HepG2 (cell line): ENCODE measurements around the gene KIF15. TPM values are rescaled to one million over a fixed set of nuclear protein-coding genes. Genes with fewer than 3 reads are reported as not detected.

ENCODE experiments used
- AGO2 ChIP-seq: fragments of 200-400 bp; formaldehyde crosslinking; optimal IDR thresholded peaks from 2 replicates; pipeline ENCODE3; 2017; ENCODE audit warnings: mild to moderate bottlenecking, low read depth, low read length, moderate library complexity
- CREB3 ChIP-seq: sonication (generic); formaldehyde crosslinking; IDR thresholded peaks from 2 replicates; pipeline ENCODE4 v1.5.0; 2020; ENCODE audit warnings: missing genetic modification reagents
- GRHL1 ChIP-seq: sonication (generic); formaldehyde crosslinking; conservative IDR thresholded peaks from 2 replicates; pipeline ENCODE4 v1.8.0; 2022; ENCODE audit warnings: missing genetic modification reagents
- HMGXB4 ChIP-seq, 2 experiments: sonication (generic) in 1 of 2; formaldehyde crosslinking in 1 of 2; IDR thresholded peaks; 2 replicates each; pipeline versions ENCODE4 v1.4.0 to v1.6.1; 2018 to 2020; ENCODE audit warnings: missing genetic modification reagents in 2 of 2, borderline replicate concordance in 1 of 2, low read depth in 1 of 2, mild to moderate bottlenecking in 1 of 2, missing biosample characterization in 1 of 2
- IRF1 ChIP-seq: sonication (generic); formaldehyde crosslinking; IDR thresholded peaks from 2 replicates; pipeline ENCODE4 v1.4.0; 2020; ENCODE audit warnings: low read depth, mild to moderate bottlenecking, missing genetic modification reagents
- KLF12 ChIP-seq: sonication (generic); formaldehyde crosslinking; IDR thresholded peaks from 2 replicates; pipeline ENCODE4 v1.4.0; 2020; ENCODE audit warnings: missing genetic modification reagents, borderline replicate concordance
- MTERF4 ChIP-seq: sonication (generic); formaldehyde crosslinking; IDR thresholded peaks from 2 replicates; pipeline ENCODE4 v1.8.0; 2023; ENCODE audit warnings: mild to moderate bottlenecking, missing genetic modification reagents
- MXD3 ChIP-seq: IDR thresholded peaks from 2 replicates; pipeline ENCODE4 v1.6.1; 2016; ENCODE audit warnings: mild to moderate bottlenecking, missing biosample characterization, missing genetic modification reagents
- NAIF1 ChIP-seq: sonication (generic); formaldehyde crosslinking; IDR thresholded peaks from 2 replicates; pipeline ENCODE4 v1.5.0; 2020; ENCODE audit warnings: mild to moderate bottlenecking, missing genetic modification reagents, borderline replicate concordance
- NFKBIZ ChIP-seq: IDR thresholded peaks from 2 replicates; pipeline ENCODE4 v1.6.1; 2018; ENCODE audit warnings: missing genetic modification reagents, missing compliant biosample characterization
- PHF8 ChIP-seq: sonication (generic); formaldehyde crosslinking; IDR thresholded peaks from 2 replicates; pipeline ENCODE4 v1.5.0; 2020; ENCODE audit warnings: missing genetic modification reagents
- POGZ ChIP-seq: sonication (generic); formaldehyde crosslinking; IDR thresholded peaks from 2 replicates; pipeline ENCODE4 v1.4.0; 2020; ENCODE audit warnings: mild to moderate bottlenecking, missing genetic modification reagents
- SKI ChIP-seq: fragments of 450-650 bp; IDR thresholded peaks from one replicate; pipeline ENCODE4 v1.6.1; 2018; ENCODE audit warnings: mild to moderate bottlenecking; ENCODE audit not compliant: partially characterized antibody
- ZBTB34 ChIP-seq: sonication (generic); formaldehyde crosslinking; IDR thresholded peaks from 2 replicates; pipeline ENCODE4 v1.8.0; 2022; ENCODE audit warnings: mild to moderate bottlenecking, missing genetic modification reagents
- ZNF207 ChIP-seq: fragments of 450-650 bp; IDR thresholded peaks from 2 replicates; pipeline ENCODE4 v1.6.1; 2016; ENCODE audit warnings: antibody characterized with exemption, borderline replicate concordance
- ZNF496 ChIP-seq: sonication (generic); formaldehyde crosslinking; IDR thresholded peaks from 2 replicates; pipeline ENCODE4 v1.8.1; 2023; ENCODE audit warnings: mild to moderate bottlenecking, moderate library complexity, missing genetic modification reagents; ENCODE audit not compliant: insufficient replicate concordance
- ZNF558 ChIP-seq: sonication (generic); formaldehyde crosslinking; IDR thresholded peaks from 2 replicates; pipeline ENCODE4 v1.9.0; 2022; ENCODE audit warnings: mild to moderate bottlenecking, missing genetic modification reagents, borderline replicate concordance
- ZNF619 ChIP-seq: sonication (generic); formaldehyde crosslinking; IDR thresholded peaks from 2 replicates; pipeline ENCODE4 v1.4.0; 2020; ENCODE audit warnings: mild to moderate bottlenecking, missing genetic modification reagents
- ZNF780A ChIP-seq: sonication (generic); formaldehyde crosslinking; IDR thresholded peaks from 2 replicates; pipeline ENCODE4 v1.8.0; 2022; ENCODE audit warnings: mild to moderate bottlenecking, missing genetic modification reagents, moderate library complexity
- polyA plus RNA-seq, 8 experiments: library from polyadenylated mRNA; depleted of rRNA in 3 of 8; stranded (reverse) in 7 of 8; unstranded in 1 of 8; fragments of >200 nt; fragmentation: Illumina TruSeq in 4 of 8; extraction: Trizol in 4 of 8; gene quantifications; 2 replicates each; pipeline versions ENCODE4 v1.2.1 to v1.2.3, GENCODE V29; 2011 to 2016; ENCODE audit warnings: low read depth in 4 of 8, missing spikeins in 1 of 8, mixed read lengths in 1 of 8; ENCODE audit not compliant: insufficient read depth in 1 of 8
- total RNA-seq, 5 experiments: library from RNA; depleted of rRNA; stranded (reverse); fragments of >200 nt; fragmentation: Illumina TruSeq; extraction: Trizol; gene quantifications; 2 replicates each; pipeline ENCODE4 v1.2.3, GENCODE V29; 2016; ENCODE audit warnings: low read depth in 1 of 5

KIF15 gene
- total and polyA plus RNA-seq, 2 of the 13 experiments (the other 11 are each of a cell fraction or from before 2014, with no cell fraction given) = 4.8 to 33.8 TPM

GRCh38 chr3:44861412-44862225, 100.0 kb downstream of the KIF15 start, which contains the start of gene TMEM42 (continued):
- TF ChIP-seq HMGXB4 (CRISPR knock-in tag; IDR thresholded peaks at IDR 0.05; ENCODE audit: borderline replicate concordance in 1 of 2, low read depth in 1 of 2) = peak; percentile 37 to 67; a peak in 3 of 4 replicates
- no peak for TF ChIP-seq CREB3 (CRISPR knock-in tag)
- no peak for TF ChIP-seq ZNF780A (CRISPR knock-in tag)
- no peak for TF ChIP-seq ZNF496 (CRISPR knock-in tag)
- TF ChIP-seq GRHL1 (CRISPR knock-in tag) = no peak
- no peak for TF ChIP-seq ZBTB34 (CRISPR knock-in tag)
- TF ChIP-seq MTERF4 = no peak
- TF ChIP-seq KLF12 (CRISPR knock-in tag) = peak; percentile 22; the same call in 1 of the 2 replicates
- TF ChIP-seq NAIF1 (CRISPR knock-in tag) = no peak
- TF ChIP-seq NFKBIZ = 0 out of 2 replicates have a peak, but pooled peaks have one; percentile 28
- TF ChIP-seq IRF1 (CRISPR knock-in tag) = no peak
- no peak; the same call in 1 of the 2 replicates for TF ChIP-seq ZNF619 (CRISPR knock-in tag)
- peak; percentile 84; the same call in 1 of the 2 replicates for TF ChIP-seq MXD3
- no peak for TF ChIP-seq ZNF207
- TF ChIP-seq ZNF558 (CRISPR knock-in tag) = no peak; the same call in 1 of the 2 replicates
- TF ChIP-seq AGO2 = peak; percentile 68
- peak; percentile 79 for TF ChIP-seq POGZ (CRISPR knock-in tag)
- peak; percentile 93 for TF ChIP-seq PHF8 (CRISPR knock-in tag)
- TF ChIP-seq SKI = no peak
